Memory B cell (primary cell): ENCODE measurements around the gene SGMS1.
A peak's percentile ranks its signal among the peaks of the same experiment; 100 is the strongest.
"Not testable (repeated sequence)": the region's sequence is repeated elsewhere in the genome, so short reads cannot be mapped to it uniquely, and the experiment has no call there.

ENCODE experiments used
- ATAC-seq: fragments of 150-1000 bp; cut with Tn5 transposase; 2 replicates; pipeline ENCODE4 v1.10.0; 2021; ENCODE audit warnings: low read depth, mild to moderate bottlenecking, moderate library complexity
- DNase-seq, 2 donors: peaks; one replicate each; pipeline ENCODE4 v3.0.0; 2022; ENCODE audit warnings: low spot score in 2 of 2
- H3K27ac Mint-ChIP-seq: one replicate; pipeline ENCODE4 v1.8.0; 2022; ENCODE audit warnings: mild to moderate bottlenecking, moderate library complexity, mixed read lengths
- H3K27me3 Mint-ChIP-seq: one replicate; pipeline ENCODE4 v1.8.0; 2022; ENCODE audit warnings: mixed read lengths
- H3K36me3 Mint-ChIP-seq: one replicate; pipeline ENCODE4 v1.8.0; 2022; ENCODE audit warnings: mild to moderate bottlenecking, mixed read lengths
- H3K4me1 Mint-ChIP-seq: one replicate; pipeline ENCODE4 v1.8.0; 2022; ENCODE audit warnings: mixed read lengths
- H3K4me3 Mint-ChIP-seq: one replicate; pipeline ENCODE4 v1.8.0; 2022; ENCODE audit warnings: mild to moderate bottlenecking, moderate library complexity, mixed read lengths
- H3K9me3 Mint-ChIP-seq: one replicate; pipeline ENCODE4 v1.8.0; 2022; ENCODE audit warnings: mixed read lengths

Gene SGMS1

DNA sequence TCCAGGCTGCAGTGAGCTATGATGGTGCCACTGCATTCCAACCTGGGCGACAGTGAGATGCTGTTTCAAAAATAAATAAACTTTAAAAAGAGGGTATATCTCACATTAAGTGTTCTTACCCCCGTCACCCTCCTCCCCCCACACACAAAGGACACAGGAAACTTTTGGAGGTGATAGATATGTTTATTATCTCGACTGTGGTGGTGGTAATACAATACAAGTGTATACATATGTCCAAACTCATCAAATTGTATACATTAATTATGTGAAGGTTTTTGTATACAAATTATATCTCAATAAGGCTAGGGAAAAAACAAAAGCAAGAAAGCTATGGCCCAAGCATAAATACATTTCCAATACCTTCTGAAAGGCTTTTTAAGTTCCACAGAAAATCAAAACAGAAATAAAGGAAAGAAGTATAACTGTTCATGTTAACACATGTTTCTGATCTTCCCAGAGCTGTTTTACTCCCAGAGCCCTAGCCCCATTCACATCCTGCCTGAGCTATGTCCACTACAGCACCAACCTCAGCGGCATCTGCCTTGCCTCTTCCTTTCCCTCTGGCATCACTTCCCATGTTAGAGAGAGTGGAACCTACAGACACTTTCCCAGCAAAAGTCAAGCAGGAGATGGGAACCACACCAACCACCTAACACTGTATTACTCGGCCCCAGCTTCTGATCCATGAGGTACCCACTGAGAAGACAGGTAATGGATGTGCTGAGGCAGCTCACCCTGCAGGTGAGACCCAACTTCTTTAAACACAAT lies 48.1 kb downstream of the SGMS1 start:
- peaks cover 56% of the 10 kb centered on the region for H3K4me1 Mint-ChIP-seq
- no peak overlapping the region for H3K4me3 Mint-ChIP-seq
- H3K36me3 Mint-ChIP-seq: peaks cover 7% of the 10 kb centered on the region
- ATAC-seq (no peak), DNase-seq (no peak)
- no peaks in the 10 kb centered on the region for H3K9me3 Mint-ChIP-seq
- H3K27me3 Mint-ChIP-seq: no peaks in the 10 kb centered on the region
- H3K27ac Mint-ChIP-seq: peak overlapping the region; percentile 13

DNA sequence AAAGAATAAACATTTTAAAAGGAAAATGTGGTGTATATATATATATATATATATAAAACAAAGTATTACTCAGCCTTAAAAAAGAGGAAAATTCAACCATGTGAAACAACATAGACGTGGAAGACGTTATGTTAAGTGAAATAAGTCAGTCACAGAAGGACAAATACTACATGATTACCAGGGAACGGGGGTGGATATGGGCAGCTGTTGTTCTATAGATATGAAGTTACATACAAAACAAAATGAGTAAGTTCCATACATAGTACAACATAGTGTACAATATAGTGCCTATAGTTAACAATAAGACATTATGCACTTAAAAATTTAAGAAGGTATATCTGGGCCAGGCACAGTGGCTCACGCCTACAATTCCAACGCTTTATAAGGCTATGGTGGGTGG lies 48.8 kb downstream of the SGMS1 start:
- Mint-ChIP-seq H3K36me3 (peaks cover 6% of the 10 kb centered on the region), H3K27ac (no peak overlapping the region), H3K27me3 (no peaks in the 10 kb centered on the region), H3K4me1 (peaks cover 53% of the 10 kb centered on the region), H3K4me3 (no peak overlapping the region), H3K9me3 (no peaks in the 10 kb centered on the region)
- DNase-seq (no peak), ATAC-seq (no peak)

DNA sequence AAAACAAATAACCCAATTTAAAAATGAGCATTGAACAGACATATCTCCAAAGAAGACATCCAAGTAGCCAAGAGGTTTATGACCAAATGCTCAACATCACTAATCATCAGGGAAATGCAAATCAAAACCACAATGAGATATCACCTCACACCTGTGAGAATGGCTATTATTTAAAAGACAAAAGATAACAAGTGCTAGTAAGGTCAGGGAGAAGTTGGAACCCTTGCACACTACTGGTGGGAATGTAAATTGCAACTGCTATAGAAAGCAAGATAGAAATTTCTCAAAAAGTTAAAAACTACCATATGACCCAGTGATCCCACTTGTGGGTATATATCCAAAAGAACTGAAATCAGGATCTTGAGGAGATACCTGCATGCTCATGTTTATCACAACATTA lies 49.5 kb downstream of the SGMS1 start:
- no peaks in the 10 kb centered on the region for H3K27me3 Mint-ChIP-seq
- ATAC-seq: no peak
- peaks cover 47% of the 10 kb centered on the region for H3K4me1 Mint-ChIP-seq
- H3K36me3 Mint-ChIP-seq: peaks cover 8% of the 10 kb centered on the region
- no peak overlapping the region for H3K27ac Mint-ChIP-seq
- DNase-seq: no peak
- no peaks in the 10 kb centered on the region for H3K9me3 Mint-ChIP-seq
- no peak overlapping the region for H3K4me3 Mint-ChIP-seq

DNA sequence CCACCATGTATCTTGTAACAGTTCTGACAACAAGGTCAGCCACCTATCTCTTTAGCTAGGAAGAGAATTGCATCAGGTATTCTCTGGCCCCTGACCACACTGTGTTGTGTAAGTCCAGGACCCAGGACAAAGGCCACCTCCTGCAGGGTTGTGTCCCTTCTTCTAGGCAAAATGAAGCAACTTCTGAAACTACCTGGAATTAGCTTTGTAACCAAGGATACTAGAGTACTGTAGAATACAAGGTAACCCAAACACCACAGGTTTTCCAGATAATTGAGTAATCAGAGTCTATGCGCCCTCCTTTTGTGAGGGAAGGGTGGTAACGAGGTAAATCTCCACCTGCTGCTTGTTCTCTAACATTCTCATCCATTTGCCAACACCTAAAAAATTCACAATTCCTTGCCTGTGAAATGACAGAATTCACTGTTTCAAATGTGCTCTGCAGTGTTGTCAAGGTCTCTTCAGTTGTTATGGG lies 51.7 kb downstream of the SGMS1 start:
- Mint-ChIP-seq H3K4me3 (no peak overlapping the region), H3K9me3 (no peaks in the 10 kb centered on the region), H3K27me3 (no peaks in the 10 kb centered on the region), H3K36me3 (peaks cover 11% of the 10 kb centered on the region), H3K27ac (no peak overlapping the region), H3K4me1 (peaks cover 36% of the 10 kb centered on the region)
- no peak for ATAC-seq
- DNase-seq: no peak

DNA sequence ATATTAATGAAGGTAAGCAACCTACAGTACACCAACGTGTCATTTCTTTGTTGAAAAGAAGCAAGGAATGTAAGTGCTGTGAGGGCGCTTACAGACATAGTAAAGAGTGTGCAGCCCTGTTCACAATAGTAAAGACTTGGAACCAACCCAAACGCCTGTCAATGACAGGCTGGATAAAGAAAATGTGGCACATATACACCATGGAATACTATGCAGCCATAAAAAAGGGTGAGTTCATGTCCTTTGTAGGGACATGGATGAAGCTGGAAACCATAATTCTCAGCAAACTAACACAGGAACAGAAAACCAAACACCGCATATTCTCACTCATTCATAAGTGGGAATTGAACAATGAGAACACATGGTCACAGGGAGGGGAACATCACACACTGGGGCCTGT lies 55.0 kb downstream of the SGMS1 start:
- not testable (repeated sequence) for H3K27me3 Mint-ChIP-seq, H3K9me3 Mint-ChIP-seq, H3K27ac Mint-ChIP-seq, H3K36me3 Mint-ChIP-seq, DNase-seq, H3K4me3 Mint-ChIP-seq, ATAC-seq
- peaks cover 18% of the 10 kb centered on the region for H3K4me1 Mint-ChIP-seq

DNA sequence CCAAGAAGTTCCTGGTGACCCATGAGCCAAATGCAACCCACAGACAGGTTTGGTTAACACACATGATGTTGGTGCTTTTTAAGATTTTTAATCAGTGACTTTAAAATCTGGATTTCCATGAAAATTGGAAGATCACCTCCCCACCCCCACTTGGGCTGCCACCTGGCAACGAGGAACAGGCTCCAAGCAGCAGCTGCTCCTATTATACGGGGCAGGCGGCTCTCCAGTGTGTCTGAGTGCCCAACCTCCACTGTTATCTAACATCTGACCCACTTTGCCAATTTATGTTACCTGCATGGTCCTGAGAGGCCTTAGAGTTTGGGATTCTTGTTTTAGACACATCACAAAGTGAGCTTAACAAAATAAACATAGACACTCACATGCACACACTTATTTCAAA lies 56.4 kb downstream of the SGMS1 start:
- Mint-ChIP-seq H3K27me3 (no peaks in the 10 kb centered on the region), H3K27ac (no peak overlapping the region), H3K4me3 (no peak overlapping the region), H3K9me3 (no peaks in the 10 kb centered on the region), H3K36me3 (peaks cover 10% of the 10 kb centered on the region), H3K4me1 (peaks cover 13% of the 10 kb centered on the region)
- no peak for DNase-seq
- no peak for ATAC-seq

DNA sequence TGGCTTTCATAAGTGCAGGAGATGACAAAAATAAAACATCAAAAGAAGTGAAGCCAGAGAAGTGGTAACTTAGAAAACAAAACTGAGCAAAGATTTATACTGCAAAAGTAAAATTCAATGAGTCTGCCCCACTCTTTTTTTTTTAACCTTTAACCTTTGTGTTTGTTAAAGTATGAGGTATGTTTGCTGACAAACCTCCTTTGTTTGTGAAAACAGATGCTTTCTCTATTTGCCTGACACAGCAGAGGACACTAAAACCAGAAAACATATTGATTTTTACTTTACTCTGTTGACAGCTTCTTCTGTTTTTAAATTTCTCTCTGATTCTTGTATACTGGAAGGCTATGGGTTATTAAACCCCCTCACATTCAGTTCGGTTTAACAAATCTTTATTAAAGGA lies 57.6 kb downstream of the SGMS1 start:
- peak overlapping the region; percentile 39 for H3K27ac Mint-ChIP-seq

DNA sequence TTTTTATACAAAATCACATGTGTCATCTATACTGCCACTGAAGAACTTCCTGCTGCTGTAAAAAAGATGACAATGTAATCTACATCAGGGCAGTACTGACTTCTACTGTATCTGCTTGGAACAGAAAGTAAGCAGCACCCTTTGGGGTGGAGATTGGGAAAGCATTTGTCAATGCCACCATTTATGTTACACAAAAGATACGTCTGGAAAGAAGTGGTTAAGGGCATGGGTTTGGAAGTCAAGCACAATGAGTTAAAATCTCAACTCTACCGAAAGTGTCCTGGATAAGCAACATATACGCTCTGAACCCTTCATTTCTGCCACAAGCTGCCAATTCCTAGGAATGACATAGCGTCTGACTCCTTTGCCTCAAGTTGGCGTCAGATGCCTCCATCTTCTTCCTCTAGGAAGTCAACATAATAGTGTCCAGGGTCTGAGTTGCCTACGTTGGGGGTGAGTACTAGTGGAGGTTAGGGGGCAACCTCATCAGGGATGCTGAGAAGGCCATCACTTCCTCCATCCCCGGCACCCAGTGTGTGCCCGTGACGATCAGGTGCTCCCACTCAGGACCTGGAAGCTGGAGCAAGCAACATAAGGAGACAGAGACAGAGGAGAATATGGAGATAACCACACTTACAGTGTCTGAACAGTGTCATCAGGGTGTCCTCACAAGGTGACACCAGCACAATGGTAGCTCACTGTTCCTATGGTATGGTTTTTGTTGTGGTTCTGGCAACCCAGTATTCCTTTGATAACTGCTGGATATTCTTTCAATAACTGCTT lies 58.3 kb downstream of the SGMS1 start:
- Mint-ChIP-seq H3K27ac (peak overlapping the region; percentile 39), H3K4me1 (peaks cover 15% of the 10 kb centered on the region), H3K27me3 (no peaks in the 10 kb centered on the region), H3K4me3 (no peak overlapping the region), H3K9me3 (no peaks in the 10 kb centered on the region), H3K36me3 (peaks cover 10% of the 10 kb centered on the region)
- DNase-seq: no peak
- ATAC-seq: no peak

More for the DNA sequence above, 57.6 kb downstream of the SGMS1 start:
- peaks cover 10% of the 10 kb centered on the region for H3K36me3 Mint-ChIP-seq
- DNase-seq: no peak
- H3K4me1 Mint-ChIP-seq: peaks cover 15% of the 10 kb centered on the region
- no peaks in the 10 kb centered on the region for H3K9me3 Mint-ChIP-seq
- no peak overlapping the region for H3K4me3 Mint-ChIP-seq
- no peaks in the 10 kb centered on the region for H3K27me3 Mint-ChIP-seq
- no peak for ATAC-seq

DNA sequence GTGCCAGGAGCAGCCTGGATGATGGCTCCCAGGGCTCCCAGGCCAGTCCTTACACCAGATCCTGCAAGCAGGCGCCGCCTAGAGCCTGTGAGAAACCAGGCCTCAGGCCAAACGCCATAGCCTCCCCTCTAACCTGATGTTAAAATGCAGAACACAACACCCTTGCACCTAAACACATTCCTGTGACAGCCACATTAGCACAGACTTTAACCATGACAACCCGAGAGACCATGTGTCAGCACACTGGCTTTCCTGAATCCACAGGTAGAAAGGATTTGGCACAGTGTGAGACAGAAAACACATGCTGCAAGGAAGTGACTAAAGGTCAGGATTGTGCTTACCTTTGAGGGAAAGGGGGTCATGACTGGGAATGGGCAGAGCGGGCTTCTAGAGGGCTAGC lies 59.9 kb downstream of the SGMS1 start:
- Mint-ChIP-seq H3K4me1 (peaks cover 12% of the 10 kb centered on the region), H3K36me3 (peaks cover 5% of the 10 kb centered on the region), H3K9me3 (no peaks in the 10 kb centered on the region), H3K27ac (no peak overlapping the region), H3K27me3 (no peaks in the 10 kb centered on the region), H3K4me3 (no peak overlapping the region)
- DNase-seq: no peak
- no peak for ATAC-seq

DNA sequence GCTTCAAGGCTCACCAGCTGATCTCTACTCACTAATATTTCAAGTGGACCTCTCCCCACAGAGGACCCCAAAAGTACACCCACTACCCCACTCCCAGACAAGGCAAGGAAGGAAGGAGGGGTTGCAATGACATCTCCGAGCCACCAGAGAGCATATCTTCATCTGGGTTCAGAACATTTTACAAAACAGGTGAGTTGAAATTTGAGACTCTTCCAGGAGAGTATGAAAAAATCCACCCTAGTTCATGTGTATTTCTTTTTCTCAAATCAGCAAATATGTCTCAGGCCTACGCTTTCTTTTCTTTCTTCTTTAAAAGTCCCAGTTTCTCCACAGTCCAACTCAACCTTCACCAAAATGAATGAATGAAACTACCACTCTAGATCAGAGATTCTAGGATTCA lies 61.9 kb downstream of the SGMS1 start:
- Mint-ChIP-seq H3K27ac (no peak overlapping the region), H3K4me1 (peaks cover 12% of the 10 kb centered on the region), H3K27me3 (no peaks in the 10 kb centered on the region), H3K4me3 (no peak overlapping the region), H3K9me3 (no peaks in the 10 kb centered on the region), H3K36me3 (peaks cover 3% of the 10 kb centered on the region)
- ATAC-seq (no peak), DNase-seq (no peak)

DNA sequence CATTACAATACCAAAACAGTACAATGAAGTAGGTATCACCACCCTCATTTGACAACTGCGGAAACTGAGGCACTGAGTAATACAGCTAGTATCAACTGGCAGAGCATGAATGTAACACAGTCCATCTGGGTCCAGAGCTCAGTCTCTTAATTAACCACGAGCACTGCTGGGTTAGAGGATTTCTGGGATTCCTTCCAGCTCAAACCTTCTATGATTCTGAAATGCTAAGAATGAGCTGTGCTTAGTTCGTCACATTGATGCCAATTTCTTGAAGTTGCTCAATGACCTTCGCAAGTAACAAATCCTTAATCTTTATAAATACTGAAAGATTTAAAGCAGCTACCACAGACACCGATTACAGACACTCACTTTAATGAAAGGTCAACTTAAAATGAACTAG lies 62.5 kb downstream of the SGMS1 start:
- no peak overlapping the region for H3K27ac Mint-ChIP-seq
- peaks cover 4% of the 10 kb centered on the region for H3K36me3 Mint-ChIP-seq
- no peaks in the 10 kb centered on the region for H3K27me3 Mint-ChIP-seq
- no peaks in the 10 kb centered on the region for H3K9me3 Mint-ChIP-seq
- DNase-seq (no peak), ATAC-seq (no peak)
- H3K4me3 Mint-ChIP-seq: no peak overlapping the region
- H3K4me1 Mint-ChIP-seq: peaks cover 16% of the 10 kb centered on the region

DNA sequence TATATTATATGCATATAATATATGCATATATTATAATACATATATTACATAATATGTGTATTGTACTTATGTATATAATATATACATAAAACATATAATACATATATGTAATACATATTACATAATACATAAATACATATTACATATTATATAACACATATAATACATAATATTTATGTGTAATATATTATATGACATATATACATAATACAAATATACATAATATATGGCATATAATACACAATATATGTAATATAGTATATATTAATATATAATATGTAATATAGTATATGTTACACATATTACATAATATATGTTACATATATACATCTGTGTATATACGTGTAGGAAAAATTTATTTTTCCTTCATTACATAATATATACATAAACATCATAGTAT lies 63.4 kb downstream of the SGMS1 start:
- peaks cover 18% of the 10 kb centered on the region for H3K4me1 Mint-ChIP-seq

DNA sequence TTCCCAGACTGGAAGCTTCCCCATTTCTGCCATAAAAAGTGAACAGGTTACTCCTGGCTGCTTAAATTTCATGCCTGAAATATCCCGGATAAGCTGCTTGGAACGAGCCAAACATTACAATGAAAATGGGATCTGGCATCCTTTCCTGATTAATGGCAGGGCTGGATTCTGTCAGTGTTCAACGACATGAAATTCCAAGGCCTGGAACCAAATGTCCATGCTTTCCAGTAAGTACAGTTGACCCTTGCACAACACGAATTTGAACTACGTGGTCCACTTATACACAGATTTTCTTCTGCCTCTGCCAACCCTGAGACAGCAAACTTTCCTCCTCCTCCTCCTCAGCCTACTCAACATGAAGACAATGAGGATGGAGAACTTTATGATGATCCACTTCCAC lies 65.4 kb downstream of the SGMS1 start:
- Mint-ChIP-seq H3K36me3 (peaks cover 2% of the 10 kb centered on the region), H3K4me1 (peaks cover 22% of the 10 kb centered on the region), H3K9me3 (no peaks in the 10 kb centered on the region), H3K4me3 (no peak overlapping the region), H3K27me3 (no peaks in the 10 kb centered on the region), H3K27ac (no peak overlapping the region)
- ATAC-seq (no peak), DNase-seq (no peak)

More for the DNA sequence above, 63.4 kb downstream of the SGMS1 start:
- no peak for ATAC-seq
- Mint-ChIP-seq H3K36me3 (peaks cover 2% of the 10 kb centered on the region), H3K9me3 (no peaks in the 10 kb centered on the region), H3K27ac (no peak overlapping the region), H3K4me3 (no peak overlapping the region), H3K27me3 (no peaks in the 10 kb centered on the region)
- DNase-seq: no peak

DNA sequence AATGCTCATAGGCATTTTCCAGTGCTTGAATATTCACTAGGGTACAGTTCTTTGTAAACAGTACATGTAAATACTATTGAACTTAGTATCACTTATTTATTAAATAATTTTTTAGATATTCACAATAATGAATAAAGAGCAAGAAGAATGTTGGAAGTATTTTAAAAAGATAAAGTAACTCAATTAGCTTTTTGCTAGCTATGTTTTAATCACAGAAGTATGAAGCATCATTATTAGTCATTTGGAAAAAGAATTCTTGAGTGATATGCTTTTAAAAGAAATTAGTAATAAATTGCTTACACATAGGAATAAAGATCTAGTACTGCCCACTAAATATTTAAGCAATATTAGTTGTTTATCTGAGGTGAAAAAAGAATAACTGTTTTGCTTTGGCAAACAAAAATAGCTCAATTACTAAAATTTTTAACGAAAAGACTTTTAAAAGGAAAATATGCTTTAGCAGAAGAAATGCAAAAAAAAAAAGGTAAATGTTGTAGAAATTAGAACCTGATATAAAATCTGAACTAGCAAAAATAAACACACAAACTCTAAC lies 66.5 kb downstream of the SGMS1 start:
- ATAC-seq (no peak), DNase-seq (no peak)
- H3K4me3 Mint-ChIP-seq: no peak overlapping the region
- H3K27me3 Mint-ChIP-seq: no peaks in the 10 kb centered on the region
- H3K4me1 Mint-ChIP-seq: peaks cover 24% of the 10 kb centered on the region
- H3K27ac Mint-ChIP-seq: peak overlapping the region; percentile 19
- peaks cover 2% of the 10 kb centered on the region for H3K36me3 Mint-ChIP-seq
- no peaks in the 10 kb centered on the region for H3K9me3 Mint-ChIP-seq
